NT2/D1 (cell line): Measurements from ENCODE around the gene PSORS1C1.

ENCODE experiments used
- DNase-seq: peaks from one replicate; pipeline ENCODE4 v3.0.0-alpha.2; 2011; ENCODE audit warnings: low read depth, low spot score
- H3K27me3 ChIP-seq: 2 replicates; pipeline ENCODE4 v1.6.0; 2011; ENCODE audit warnings: mild to moderate bottlenecking; ENCODE audit not compliant: insufficient read length, insufficient read depth
- H3K36me3 ChIP-seq: 2 replicates; pipeline ENCODE4 v1.6.1; 2011; ENCODE audit warnings: mild to moderate bottlenecking, low read length, mixed read lengths; ENCODE audit not compliant: insufficient read depth, insufficient read length
- H3K4me1 ChIP-seq: 2 replicates; pipeline ENCODE4 v1.5.1; 2011; ENCODE audit not compliant: insufficient read depth, insufficient read length
- H3K4me3 ChIP-seq: 2 replicates; pipeline ENCODE4 v1.5.1; 2011; ENCODE audit warnings: low read depth; ENCODE audit not compliant: insufficient read length
- H3K9ac ChIP-seq: 2 replicates; pipeline ENCODE4 v1.6.0; 2011; ENCODE audit warnings: low read depth; ENCODE audit not compliant: insufficient read length
- H3K9me3 ChIP-seq: 2 replicates; pipeline ENCODE4 v1.5.1; 2011; ENCODE audit warnings: mild to moderate bottlenecking, low read length; ENCODE audit not compliant: insufficient read depth
- SUZ12 ChIP-seq: IDR thresholded peaks from 2 replicates; pipeline ENCODE4 v1.6.1; 2011; ENCODE audit not compliant: insufficient read length, insufficient read depth; ENCODE audit errors: extremely low read depth
- YY1 ChIP-seq: IDR thresholded peaks from 2 replicates; pipeline ENCODE4 v1.6.1; 2011; ENCODE audit not compliant: insufficient read length, insufficient read depth
- ZNF274 ChIP-seq: IDR thresholded peaks from 2 replicates; pipeline ENCODE4 v1.6.1; 2011; ENCODE audit warnings: mild to moderate bottlenecking, low read depth, low read length

PSORS1C1 gene

DNA sequence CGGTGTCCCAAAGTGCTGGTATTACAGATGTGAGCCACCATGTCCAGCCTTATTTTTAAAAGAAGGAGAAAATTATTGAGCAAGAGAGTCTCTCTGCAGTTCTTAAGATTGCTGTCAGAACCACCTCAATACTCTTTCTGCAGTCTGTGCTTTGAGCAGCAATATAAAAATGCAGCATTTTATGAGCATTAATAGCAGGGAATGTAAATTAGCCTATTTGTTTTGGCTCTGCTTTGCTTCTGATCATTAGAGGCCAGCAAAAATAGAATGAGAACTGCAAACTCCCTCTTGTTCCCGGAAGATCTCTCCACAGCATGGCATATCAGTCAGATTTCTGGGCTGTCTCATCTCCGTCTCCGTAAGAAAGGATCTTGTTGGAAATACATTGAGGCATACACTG is 38.0 kb upstream of the PSORS1C1 start:
- TF ChIP-seq YY1 (no peak), ZNF274 (no peak), SUZ12 (no peak)
- no peak for DNase-seq
- Histone ChIP-seq H3K9me3 (no peaks in the 10 kb centered on the region), H3K4me1 (peaks cover 5% of the 10 kb centered on the region), H3K4me3 (no peak overlapping the region), H3K9ac (no peak overlapping the region), H3K27me3 (no peaks in the 10 kb centered on the region), H3K36me3 (no peaks in the 10 kb centered on the region)

DNA sequence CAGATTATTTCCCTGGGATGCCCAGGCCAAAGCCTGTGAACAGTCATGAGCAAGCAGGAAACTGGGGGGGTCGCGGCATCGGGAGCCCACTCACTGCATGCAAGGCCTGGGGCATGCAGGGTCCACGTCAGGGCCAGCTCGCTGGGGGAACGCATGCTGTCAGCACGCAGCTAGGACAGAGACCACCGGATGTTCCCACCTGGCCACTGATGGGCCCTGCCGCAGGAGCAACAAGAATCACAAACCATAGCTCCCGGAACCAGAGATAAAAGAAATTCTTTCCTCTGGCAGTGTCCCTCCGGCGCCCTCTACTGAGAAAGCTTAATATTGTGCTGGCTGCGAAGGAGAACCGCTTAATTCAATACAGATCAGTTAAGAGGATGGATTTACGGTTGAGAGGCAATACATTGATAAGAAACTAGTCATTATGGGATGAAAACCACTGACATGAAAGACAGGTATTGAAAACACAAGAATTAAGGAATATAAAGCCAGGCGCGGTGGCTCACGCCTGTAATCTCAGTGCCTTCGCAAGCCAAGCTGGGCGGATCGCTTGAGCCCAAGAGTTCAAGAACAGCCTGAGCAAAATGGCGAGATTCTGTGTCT is 34.8 kb upstream of the PSORS1C1 start:
- H3K36me3 ChIP-seq, result no peaks in the 10 kb centered on the region
- no peak overlapping the region for H3K9ac ChIP-seq
- H3K4me1 ChIP-seq, result peaks cover 3% of the 10 kb centered on the region
- H3K4me3 ChIP-seq, result no peak overlapping the region
- no peaks in the 10 kb centered on the region for H3K9me3 ChIP-seq
- DNase-seq, result peak; percentile 33
- TF ChIP-seq SUZ12 (no peak), ZNF274 (no peak), YY1 (no peak)
- H3K27me3 ChIP-seq, result no peaks in the 10 kb centered on the region

DNA sequence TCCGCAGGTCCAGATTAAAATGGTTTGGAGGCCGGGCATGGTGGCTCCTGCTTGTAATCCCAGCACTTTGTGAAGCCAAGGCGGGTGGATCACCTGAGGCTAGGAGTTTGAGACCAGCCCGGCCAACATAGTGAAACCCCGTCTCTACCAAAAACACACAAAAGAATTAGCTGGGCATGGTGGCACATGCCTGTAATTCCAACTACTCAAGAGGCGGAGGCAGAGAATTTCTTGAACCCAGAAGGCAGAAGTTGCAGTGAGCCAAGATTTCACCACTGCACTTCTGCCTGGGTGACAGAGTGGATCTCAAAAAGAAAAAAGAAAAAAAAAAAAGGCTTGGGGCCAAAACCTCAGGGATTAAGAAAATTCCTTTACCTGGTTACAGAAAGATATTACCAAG is 32.7 kb upstream of the PSORS1C1 start:
- H3K9me3 ChIP-seq, result no peaks in the 10 kb centered on the region
- peaks cover 3% of the 10 kb centered on the region for H3K4me1 ChIP-seq
- H3K4me3 ChIP-seq, result no peak overlapping the region
- H3K36me3 ChIP-seq, result no peaks in the 10 kb centered on the region
- H3K27me3 ChIP-seq, result no peaks in the 10 kb centered on the region
- H3K9ac ChIP-seq, result peak overlapping the region; percentile 4
- TF ChIP-seq ZNF274 (no peak), SUZ12 (no peak), YY1 (no peak)
- DNase-seq, result no peak

DNA sequence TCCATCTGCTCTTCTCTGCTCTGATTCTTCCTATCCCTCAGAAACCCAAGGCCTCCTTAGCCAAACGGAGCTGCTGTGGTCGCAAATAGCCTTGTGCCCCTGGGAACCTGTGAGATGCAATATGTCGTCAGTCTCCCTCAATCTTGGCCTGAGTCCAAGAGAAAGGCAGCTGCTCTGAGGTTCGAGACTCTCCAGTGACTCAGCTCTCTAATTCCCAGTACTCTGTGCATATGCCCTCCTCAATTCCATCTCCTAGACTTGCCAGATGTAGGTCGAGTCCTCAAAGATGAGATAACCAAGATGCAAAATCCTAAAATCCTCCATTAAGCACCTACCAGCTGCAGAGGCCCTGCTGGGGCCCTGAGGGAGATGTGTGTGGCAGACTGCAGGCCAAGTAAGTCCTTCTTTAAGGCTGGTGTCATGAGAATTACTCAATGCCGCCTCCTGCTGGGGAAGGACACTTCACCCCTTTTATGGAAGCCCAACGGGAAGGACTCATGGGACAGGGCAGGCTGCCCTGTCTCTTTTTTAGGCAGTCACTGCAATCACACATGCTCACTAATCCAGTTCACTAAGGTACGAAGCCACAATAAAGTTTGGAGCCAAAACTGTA is 30.8 kb upstream of the PSORS1C1 start:
- no peak overlapping the region for H3K4me3 ChIP-seq
- DNase-seq, result peak; percentile 50
- no peak for TF ChIP-seq YY1
- no peak for TF ChIP-seq ZNF274
- no peak for TF ChIP-seq SUZ12
- H3K9ac ChIP-seq, result no peak overlapping the region
- H3K27me3 ChIP-seq, result no peaks in the 10 kb centered on the region
- H3K9me3 ChIP-seq, result no peaks in the 10 kb centered on the region
- no peaks in the 10 kb centered on the region for H3K4me1 ChIP-seq
- H3K36me3 ChIP-seq, result no peaks in the 10 kb centered on the region

DNA sequence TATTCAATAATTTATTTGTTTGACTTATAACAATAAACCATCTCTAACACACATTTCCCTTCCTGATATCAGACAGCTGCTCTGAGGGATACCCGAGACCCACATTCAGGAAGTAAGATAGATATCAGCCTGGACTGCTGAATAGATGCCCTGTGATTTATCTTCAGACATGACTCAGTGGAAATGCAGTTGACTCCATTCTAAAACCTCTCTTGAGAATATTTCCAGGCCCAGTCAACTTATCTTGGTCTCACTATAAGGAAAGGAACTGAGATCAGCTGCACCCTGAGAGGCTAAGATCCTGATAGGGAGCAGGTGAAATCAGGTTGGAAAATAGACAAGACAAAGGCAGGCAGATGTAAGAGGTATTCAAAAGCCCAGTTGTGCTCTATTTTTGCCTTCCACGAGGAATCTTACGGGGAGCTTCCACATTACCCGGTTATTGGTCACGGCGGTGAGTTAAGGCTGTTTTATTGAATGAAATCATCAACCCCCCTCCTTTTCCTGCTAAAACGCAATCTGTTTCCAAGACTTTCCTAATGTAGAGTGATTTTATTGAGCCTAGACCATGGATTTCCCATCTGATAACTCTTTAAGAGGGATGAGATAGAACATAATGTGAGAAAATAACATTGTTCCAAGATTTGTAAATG is 27.7 kb upstream of the PSORS1C1 start:
- DNase-seq, result no peak
- Histone ChIP-seq H3K4me3 (no peak overlapping the region), H3K9ac (no peak overlapping the region), H3K4me1 (no peaks in the 10 kb centered on the region), H3K9me3 (no peaks in the 10 kb centered on the region), H3K27me3 (no peaks in the 10 kb centered on the region), H3K36me3 (no peaks in the 10 kb centered on the region)
- no peak for TF ChIP-seq SUZ12
- no peak for TF ChIP-seq ZNF274

DNA sequence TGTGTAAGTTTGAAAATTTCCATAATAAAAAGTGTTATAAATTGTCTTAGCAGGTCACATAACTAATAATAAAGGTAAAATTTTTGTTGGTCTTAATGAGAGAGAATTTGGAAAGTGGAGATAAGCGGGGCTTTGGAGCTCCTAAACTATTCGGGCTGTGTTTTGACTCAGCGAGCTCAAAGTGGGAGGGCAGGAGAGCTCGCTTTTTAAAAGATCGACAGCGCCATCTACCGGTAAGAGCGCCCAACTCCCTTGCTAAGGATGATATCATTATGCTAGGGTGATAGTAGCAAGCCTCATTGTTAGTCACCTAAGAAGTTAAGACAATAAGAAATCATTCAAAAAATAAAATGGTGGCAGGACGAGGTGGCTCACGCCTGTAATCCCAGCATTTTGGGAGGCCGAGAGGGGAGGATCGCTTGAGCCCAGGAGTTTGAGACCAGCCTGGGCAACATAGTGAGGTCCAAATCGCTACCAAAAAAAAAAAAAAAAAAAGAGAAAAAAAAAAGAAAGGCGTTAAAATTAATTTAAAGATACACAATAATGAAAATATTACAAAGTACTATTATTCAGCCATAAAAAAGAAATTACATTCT is 27.0 kb upstream of the PSORS1C1 start:
- DNase-seq, result peak; percentile 71
- Histone ChIP-seq H3K9me3 (no peaks in the 10 kb centered on the region), H3K4me1 (no peaks in the 10 kb centered on the region), H3K27me3 (no peaks in the 10 kb centered on the region), H3K4me3 (no peak overlapping the region), H3K36me3 (no peaks in the 10 kb centered on the region), H3K9ac (no peak overlapping the region)
- TF ChIP-seq SUZ12, result no peak
- TF ChIP-seq YY1, result no peak
- TF ChIP-seq ZNF274, result no peak

DNA sequence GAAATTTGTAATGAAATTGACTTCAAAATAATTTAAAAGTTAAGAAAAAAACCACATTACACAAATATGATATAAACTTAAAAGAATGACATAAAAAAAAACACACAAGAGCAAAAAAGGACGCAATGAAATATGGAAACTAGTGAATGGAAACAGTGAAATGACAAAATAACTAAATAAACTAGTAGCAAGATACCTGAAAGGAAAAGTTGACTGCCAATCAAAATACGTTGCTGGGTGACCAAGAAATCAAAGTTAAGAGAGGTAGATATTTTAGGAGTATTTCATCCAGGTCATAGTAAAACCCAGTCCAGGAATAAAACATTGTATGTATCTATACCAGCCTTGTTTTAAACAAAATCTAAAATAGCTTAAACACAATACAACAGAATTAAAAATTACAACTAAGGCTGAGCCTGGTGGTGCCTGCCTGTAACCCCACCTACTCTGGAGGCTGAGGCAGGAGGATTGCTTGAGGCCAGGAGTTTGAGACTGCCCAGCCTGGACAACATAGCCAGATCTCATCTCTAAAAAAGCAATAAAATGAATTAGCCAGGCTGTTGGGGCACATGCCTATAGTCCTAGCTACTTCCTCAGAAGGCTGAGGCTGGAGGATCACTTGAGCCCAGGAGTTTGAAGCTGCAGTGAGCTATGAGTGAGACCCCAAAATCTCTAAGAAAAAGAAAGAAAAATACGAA is 24.2 kb upstream of the PSORS1C1 start:
- no peaks in the 10 kb centered on the region for H3K36me3 ChIP-seq
- H3K4me3 ChIP-seq, result no peak overlapping the region
- H3K9ac ChIP-seq, result no peak overlapping the region
- no peaks in the 10 kb centered on the region for H3K9me3 ChIP-seq
- no peaks in the 10 kb centered on the region for H3K4me1 ChIP-seq
- no peaks in the 10 kb centered on the region for H3K27me3 ChIP-seq
- DNase-seq, result no peak
- TF ChIP-seq YY1 (no peak), ZNF274 (no peak), SUZ12 (no peak)
